HEK293 (cell line): Measurements from ENCODE around the gene ZNF319.

Experiments used
- CTCF ChIA-PET: fragments of 350-600 bp; formaldehyde crosslinking; extraction: SDS; loops from one replicate; lab custom pipeline; 2021; ENCODE audit warnings: antibody characterized with exemption; lab: Yijun Ruan, JAX
- POLR2A ChIA-PET: fragments of 300-600 bp; formaldehyde crosslinking; extraction: SDS; loops from one replicate; lab custom pipeline; 2020; ENCODE audit warnings: antibody characterized with exemption, inconsistent platforms; lab: Yijun Ruan, JAX
- H3K27ac ChIP-seq: fragments of 200-500 bp; sonication (Bioruptor generic); 2 replicates; pipeline ENCODE4 v1.5.1; 2014; ENCODE audit warnings: low read depth, low read length, control low read depth, inconsistent platforms; ENCODE audit errors: extremely low read depth
- H3K36me3 ChIP-seq, 2 experiments: fragments of 200-500 bp in 1 of 2; sonication (Bioruptor generic) in 1 of 2; 1 replicate in 1 of 2; 2 replicates in 1 of 2; pipeline ENCODE4 v1.5.1; 2014 to 2017; ENCODE audit warnings: inconsistent platforms in 2 of 2, low read length in 2 of 2; ENCODE audit not compliant: control insufficient read depth in 2 of 2, insufficient read depth in 1 of 2
- H3K4me1 ChIP-seq: fragments of 200-500 bp; sonication (Bioruptor generic); 2 replicates; pipeline ENCODE4 v1.5.1; 2014; ENCODE audit warnings: mild to moderate bottlenecking, low read length, inconsistent platforms; ENCODE audit not compliant: control insufficient read depth, insufficient read depth
- H3K4me3 ChIP-seq: 2 replicates; pipeline ENCODE4 v1.5.1; 2011; ENCODE audit warnings: low read depth, mild to moderate bottlenecking, control low read depth, low read length, moderate library complexity
- H3K9me3 ChIP-seq: fragments of 200-500 bp; sonication (Bioruptor generic); 2 replicates; pipeline ENCODE4 v1.5.1; 2014; ENCODE audit warnings: low read depth, low read length, inconsistent platforms; ENCODE audit not compliant: control insufficient read depth, insufficient read depth
- BCL11B ChIP-seq: fragments of 450-650 bp; formaldehyde crosslinking; IDR thresholded peaks from 2 replicates; pipeline ENCODE4 v1.5.1; 2016; ENCODE audit warnings: low read depth, missing biosample characterization, missing genetic modification characterization
- HOXD13 ChIP-seq: sonication (generic); formaldehyde crosslinking; IDR thresholded peaks from 2 replicates; pipeline ENCODE4 v1.8.0; 2022; ENCODE audit warnings: missing genetic modification reagents, borderline replicate concordance
- KLF17 ChIP-seq: fragments of 450-650 bp; formaldehyde crosslinking; IDR thresholded peaks from 2 replicates; pipeline ENCODE4 v1.5.1; 2016; ENCODE audit warnings: missing biosample characterization, missing genetic modification characterization
- KLF7 ChIP-seq: fragments of 450-650 bp; formaldehyde crosslinking; IDR thresholded peaks from 2 replicates; pipeline ENCODE4 v1.5.1; 2016; ENCODE audit warnings: missing biosample characterization, missing genetic modification characterization, borderline replicate concordance
- MYNN ChIP-seq: fragments of 450-650 bp; formaldehyde crosslinking; IDR thresholded peaks from 2 replicates; pipeline ENCODE4 v1.5.1; 2016; ENCODE audit warnings: missing biosample characterization, missing genetic modification characterization, borderline replicate concordance
- PRDM10 ChIP-seq: fragments of 450-650 bp; formaldehyde crosslinking; IDR thresholded peaks from 2 replicates; pipeline ENCODE4 v1.5.1; 2016; ENCODE audit warnings: missing biosample characterization, missing genetic modification characterization
- REPIN1 ChIP-seq: fragments of 450-650 bp; formaldehyde crosslinking; IDR thresholded peaks from 2 replicates; pipeline ENCODE4 v1.5.1; 2017; ENCODE audit warnings: missing biosample characterization, missing genetic modification characterization, low read depth
- SP2 ChIP-seq: fragments of 450-650 bp; formaldehyde crosslinking; IDR thresholded peaks from 2 replicates; pipeline ENCODE4 v1.5.1; 2016; ENCODE audit warnings: missing biosample characterization, missing genetic modification characterization
- YY2 ChIP-seq: fragments of 450-650 bp; formaldehyde crosslinking; IDR thresholded peaks from 2 replicates; pipeline ENCODE4 v1.5.1; 2016; ENCODE audit warnings: missing biosample characterization, missing genetic modification characterization
- ZBTB8A ChIP-seq: fragments of 450-650 bp; formaldehyde crosslinking; IDR thresholded peaks from 2 replicates; pipeline ENCODE4 v1.5.1; 2016; ENCODE audit warnings: missing biosample characterization, missing genetic modification characterization
- ZNF138 ChIP-seq: fragments of 450-650 bp; formaldehyde crosslinking; IDR thresholded peaks from 2 replicates; pipeline ENCODE4 v1.5.1; 2016; ENCODE audit warnings: missing biosample characterization, missing genetic modification characterization, borderline replicate concordance
- ZNF157 ChIP-seq: fragments of 450-650 bp; formaldehyde crosslinking; IDR thresholded peaks from 2 replicates; pipeline ENCODE4 v1.5.1; 2016; ENCODE audit warnings: missing biosample characterization, missing genetic modification characterization
- ZNF16 ChIP-seq: fragments of 450-650 bp; formaldehyde crosslinking; IDR thresholded peaks from 2 replicates; pipeline ENCODE4 v1.5.1; 2016; ENCODE audit warnings: low read depth, missing biosample characterization, missing genetic modification characterization
- ZNF174 ChIP-seq: fragments of 450-650 bp; formaldehyde crosslinking; IDR thresholded peaks from 2 replicates; pipeline ENCODE4 v1.5.0; 2017; ENCODE audit warnings: missing biosample characterization, mild to moderate bottlenecking, missing genetic modification characterization
- ZNF248 ChIP-seq: fragments of 450-650 bp; formaldehyde crosslinking; IDR thresholded peaks from 2 replicates; pipeline ENCODE4 v1.5.1; 2017; ENCODE audit warnings: missing biosample characterization, missing genetic modification characterization
- ZNF398 ChIP-seq: fragments of 450-650 bp; formaldehyde crosslinking; IDR thresholded peaks from 2 replicates; pipeline ENCODE4 v1.5.1; 2017; ENCODE audit warnings: missing biosample characterization, missing genetic modification characterization
- ZNF473 ChIP-seq: fragments of 450-650 bp; formaldehyde crosslinking; IDR thresholded peaks from 2 replicates; pipeline ENCODE4 v1.5.1; 2017; ENCODE audit warnings: missing biosample characterization, missing genetic modification characterization
- ZNF530 ChIP-seq: fragments of 450-650 bp; formaldehyde crosslinking; IDR thresholded peaks from 2 replicates; pipeline ENCODE4 v1.5.1; 2016; ENCODE audit warnings: low read depth, missing biosample characterization, missing genetic modification characterization
- ZNF555 ChIP-seq: fragments of 450-650 bp; formaldehyde crosslinking; conservative IDR thresholded peaks from 2 replicates; pipeline ENCODE4 v1.5.1; 2017; ENCODE audit warnings: missing biosample characterization, mild to moderate bottlenecking, missing genetic modification characterization, inconsistent platforms
- ZNF558 ChIP-seq: fragments of 450-650 bp; formaldehyde crosslinking; IDR thresholded peaks from 2 replicates; pipeline ENCODE4 v1.5.1; 2016; ENCODE audit warnings: missing biosample characterization, missing genetic modification characterization
- ZNF585B ChIP-seq: fragments of 450-650 bp; formaldehyde crosslinking; IDR thresholded peaks from 2 replicates; pipeline ENCODE4 v1.5.1; 2016; ENCODE audit warnings: missing biosample characterization, missing genetic modification characterization
- ZNF600 ChIP-seq: fragments of 450-650 bp; formaldehyde crosslinking; IDR thresholded peaks from 2 replicates; pipeline ENCODE4 v1.5.1; 2016; ENCODE audit warnings: missing biosample characterization, missing genetic modification characterization
- ZNF654 ChIP-seq: fragments of 450-650 bp; formaldehyde crosslinking; IDR thresholded peaks from 2 replicates; pipeline ENCODE4 v1.5.1; 2016; ENCODE audit warnings: low read depth, missing biosample characterization, missing genetic modification characterization
- ZNF701 ChIP-seq: fragments of 450-650 bp; formaldehyde crosslinking; IDR thresholded peaks from 2 replicates; pipeline ENCODE4 v1.5.1; 2016; ENCODE audit warnings: missing biosample characterization, missing genetic modification characterization
- ZNF777 ChIP-seq: fragments of 450-650 bp; formaldehyde crosslinking; IDR thresholded peaks from 2 replicates; pipeline ENCODE4 v1.5.1; 2017; ENCODE audit warnings: missing biosample characterization, missing genetic modification characterization, borderline replicate concordance

ZNF319 gene

GRCh38 chr16:57953857-57954256, 46.6 kb downstream of the ZNF319 start:
- Histone ChIP-seq H3K4me3 (no peak overlapping the region), H3K4me1 (no peaks in the 10 kb centered on the region), H3K9me3 (no peaks in the 10 kb centered on the region), H3K36me3 (no peaks in the 10 kb centered on the region), H3K27ac (no peak overlapping the region)
- POLR2A ChIA-PET: no interaction called here
- TF ChIP-seq KLF17: no peak
- peak; percentile 90 for TF ChIP-seq ZNF16 (tag by site-specific recombination)
- TF ChIP-seq ZNF157 (tag by site-specific recombination): no peak
- CTCF ChIA-PET: no interaction called here

- CTCF ChIA-PET: no interaction called here
These were observed 47.6 kb downstream of the ZNF319 start for GRCh38 chr16:57952909-57953308.

GRCh38 chr16:57951204-57951960, 49.1 kb downstream of the ZNF319 start:
- no peaks in the 10 kb centered on the region for H3K4me1 ChIP-seq
- H3K36me3 ChIP-seq: no peaks in the 10 kb centered on the region
- H3K4me3 ChIP-seq: no peak overlapping the region
- CTCF ChIA-PET: interaction anchor here (0.7 kb wide), 1 partner anchor 299 kb away, joined by 4 read pairs; no protein-coding TSS in a partner anchor
- POLR2A ChIA-PET: no interaction called here
- H3K27ac ChIP-seq: no peak overlapping the region
- TF ChIP-seq ZNF558 (tag by site-specific recombination): no peak
- no peak for TF ChIP-seq PRDM10 (tag by site-specific recombination)
- no peak for TF ChIP-seq REPIN1
- no peak for TF ChIP-seq SP2 (tag by site-specific recombination)
- TF ChIP-seq ZNF555 (tag by site-specific recombination): no peak
- no peak for TF ChIP-seq BCL11B (tag by site-specific recombination)
- no peak for TF ChIP-seq YY2
- no peaks in the 10 kb centered on the region for H3K9me3 ChIP-seq

More at GRCh38 chr16:57952909-57953308, 47.6 kb downstream of the ZNF319 start:
- Histone ChIP-seq H3K4me1 (no peaks in the 10 kb centered on the region), H3K27ac (no peak overlapping the region), H3K36me3 (no peaks in the 10 kb centered on the region), H3K4me3 (no peak overlapping the region), H3K9me3 (no peaks in the 10 kb centered on the region)
- TF ChIP-seq MYNN (tag by site-specific recombination) (no peak), ZNF600 (tag by site-specific recombination) (no peak), ZNF398 (tag by site-specific recombination) (no peak), ZNF585B (tag by site-specific recombination) (no peak), ZNF138 (tag by site-specific recombination) (no peak), ZNF248 (tag by site-specific recombination) (no peak), HOXD13 (no peak), ZNF654 (tag by site-specific recombination) (no peak), KLF7 (tag by site-specific recombination) (no peak), ZBTB8A (no peak), ZNF174 (tag by site-specific recombination) (no peak), ZNF701 (tag by site-specific recombination) (no peak), ZNF530 (tag by site-specific recombination) (no peak), ZNF777 (no peak), ZNF473 (tag by site-specific recombination) (no peak)
- POLR2A ChIA-PET: no interaction called here
